ENCODE results near the gene CDH20. TPM values are rescaled to one million over a fixed set of nuclear protein-coding genes. Genes with fewer than 3 reads are reported as not detected.
A peak's percentile ranks its signal among the peaks of the same experiment; 100 is the strongest.

Gene CDH20
- total RNA-seq, 4 donors from 2014 or later, result 5.9 TPM; not detected in 3

DNA sequence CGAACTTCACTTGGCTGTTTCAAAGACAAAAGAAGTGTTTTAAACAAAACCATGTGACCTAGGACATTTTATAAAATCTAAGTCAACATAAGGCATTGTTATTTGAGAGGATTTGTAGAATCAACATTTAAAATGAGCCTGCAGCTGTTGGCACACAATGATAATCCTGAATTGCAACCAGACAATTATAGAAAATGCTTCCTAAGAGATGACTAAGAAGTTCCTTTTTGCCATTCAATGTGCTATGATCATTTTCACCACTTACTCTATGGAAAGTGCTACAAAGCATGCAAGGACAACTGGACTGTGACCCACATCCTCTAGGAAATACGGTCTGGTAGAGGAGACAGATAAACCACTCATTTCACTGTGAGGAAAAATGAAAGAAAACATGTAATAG, 246.4 kb downstream of the CDH20 start:
- Histone ChIP-seq H3K9me3 (no peaks in the 10 kb centered on the region), H3K36me3 (no peaks in the 10 kb centered on the region), H3K27ac (no peak overlapping the region), H3K27me3 (no peaks in the 10 kb centered on the region), H3K4me3 (no peak overlapping the region), H3K4me1 (no peaks in the 10 kb centered on the region)
- intact Hi-C loops (cut with DNase I; ENCODE audit: low total_unique reads), result no loop called here
- no peak for DNase-seq
- TF ChIP-seq, protein P1, sequence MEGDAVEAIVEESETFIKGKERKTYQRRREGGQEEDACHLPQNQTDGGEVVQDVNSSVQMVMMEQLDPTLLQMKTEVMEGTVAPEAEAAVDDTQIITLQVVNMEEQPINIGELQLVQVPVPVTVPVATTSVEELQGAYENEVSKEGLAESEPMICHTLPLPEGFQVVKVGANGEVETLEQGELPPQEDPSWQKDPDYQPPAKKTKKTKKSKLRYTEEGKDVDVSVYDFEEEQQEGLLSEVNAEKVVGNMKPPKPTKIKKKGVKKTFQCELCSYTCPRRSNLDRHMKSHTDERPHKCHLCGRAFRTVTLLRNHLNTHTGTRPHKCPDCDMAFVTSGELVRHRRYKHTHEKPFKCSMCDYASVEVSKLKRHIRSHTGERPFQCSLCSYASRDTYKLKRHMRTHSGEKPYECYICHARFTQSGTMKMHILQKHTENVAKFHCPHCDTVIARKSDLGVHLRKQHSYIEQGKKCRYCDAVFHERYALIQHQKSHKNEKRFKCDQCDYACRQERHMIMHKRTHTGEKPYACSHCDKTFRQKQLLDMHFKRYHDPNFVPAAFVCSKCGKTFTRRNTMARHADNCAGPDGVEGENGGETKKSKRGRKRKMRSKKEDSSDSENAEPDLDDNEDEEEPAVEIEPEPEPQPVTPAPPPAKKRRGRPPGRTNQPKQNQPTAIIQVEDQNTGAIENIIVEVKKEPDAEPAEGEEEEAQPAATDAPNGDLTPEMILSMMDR (IDR thresholded peaks at IDR 0.05), result no peak
- no peak for TF ChIP-seq POLR2A (IDR thresholded peaks at IDR 0.05)

DNA sequence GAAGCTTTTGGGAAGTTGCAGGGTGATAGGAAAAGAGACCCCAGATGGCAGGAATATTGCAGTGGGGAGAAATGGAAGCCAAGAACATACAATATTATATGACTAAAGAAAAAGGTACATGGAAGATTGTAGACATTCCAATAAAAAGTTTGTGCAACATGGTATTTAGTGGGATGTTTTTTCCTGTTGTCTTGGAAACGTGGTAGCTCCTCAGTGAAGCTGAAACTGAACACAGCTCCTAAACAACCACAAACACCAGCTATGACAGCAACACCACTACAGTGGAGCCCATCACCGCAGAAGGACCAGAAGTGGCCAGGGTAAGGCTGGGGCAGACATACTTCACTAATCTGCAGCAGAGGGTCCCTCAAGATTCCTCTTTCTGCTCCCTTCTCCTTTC, 246.8 kb downstream of the CDH20 start:
- no peak for DNase-seq
- intact Hi-C loops (cut with DNase I; ENCODE audit: low total_unique reads), result no loop called here
- Histone ChIP-seq H3K9me3 (no peaks in the 10 kb centered on the region), H3K36me3 (no peaks in the 10 kb centered on the region), H3K27ac (no peak overlapping the region), H3K4me3 (no peak overlapping the region), H3K4me1 (no peaks in the 10 kb centered on the region), H3K27me3 (no peaks in the 10 kb centered on the region)
- TF ChIP-seq, protein P1 (IDR thresholded peaks at IDR 0.05), result no peak
- no peak for TF ChIP-seq POLR2A (IDR thresholded peaks at IDR 0.05)

DNA sequence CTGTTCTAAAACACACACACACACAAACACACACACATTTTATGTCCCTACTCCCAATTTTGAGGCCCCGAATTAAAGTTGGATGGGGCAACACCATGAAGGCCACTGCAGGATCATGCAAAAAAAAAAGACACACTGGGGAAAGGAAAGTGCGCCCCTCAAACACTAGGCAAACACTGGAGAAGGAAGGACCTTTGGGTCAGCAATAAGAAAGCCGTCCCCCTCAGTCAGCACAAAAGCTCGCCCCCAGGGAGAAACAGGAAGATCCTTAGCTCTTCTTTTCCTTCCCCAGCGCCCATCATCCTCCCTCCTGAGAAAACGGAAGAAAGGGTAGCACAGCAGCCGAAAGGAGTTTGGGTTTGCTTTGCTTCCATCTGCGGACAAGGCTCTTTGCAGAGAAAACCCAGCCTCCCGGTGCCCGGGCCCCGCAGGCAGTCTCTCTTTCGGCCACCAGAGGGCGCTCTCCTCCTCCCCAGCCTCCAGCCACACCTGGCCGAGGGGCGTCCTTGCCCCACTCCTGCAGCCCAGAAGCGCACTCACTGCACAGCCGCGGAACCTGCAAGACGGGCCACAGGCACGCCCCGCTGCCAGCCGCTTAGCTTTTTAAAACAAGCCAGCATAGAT, 248.5 kb downstream of the CDH20 start:
- intact Hi-C loops (cut with DNase I; ENCODE audit: low total_unique reads), result no loop called here
- TF ChIP-seq POLR2A (IDR thresholded peaks at IDR 0.05), result no peak
- TF ChIP-seq, protein P1 (IDR thresholded peaks at IDR 0.05), result peak; percentile 93 to 99 (median 96)
- Histone ChIP-seq H3K27me3 (no peaks in the 10 kb centered on the region), H3K36me3 (no peaks in the 10 kb centered on the region), H3K4me3 (peak overlapping the region; percentile 20 to 33), H3K9me3 (no peaks in the 10 kb centered on the region), H3K4me1 (no peaks in the 10 kb centered on the region), H3K27ac (peak overlapping the region; percentile 69 to 86)
- DNase-seq, result peak; percentile 78 to 86

DNA sequence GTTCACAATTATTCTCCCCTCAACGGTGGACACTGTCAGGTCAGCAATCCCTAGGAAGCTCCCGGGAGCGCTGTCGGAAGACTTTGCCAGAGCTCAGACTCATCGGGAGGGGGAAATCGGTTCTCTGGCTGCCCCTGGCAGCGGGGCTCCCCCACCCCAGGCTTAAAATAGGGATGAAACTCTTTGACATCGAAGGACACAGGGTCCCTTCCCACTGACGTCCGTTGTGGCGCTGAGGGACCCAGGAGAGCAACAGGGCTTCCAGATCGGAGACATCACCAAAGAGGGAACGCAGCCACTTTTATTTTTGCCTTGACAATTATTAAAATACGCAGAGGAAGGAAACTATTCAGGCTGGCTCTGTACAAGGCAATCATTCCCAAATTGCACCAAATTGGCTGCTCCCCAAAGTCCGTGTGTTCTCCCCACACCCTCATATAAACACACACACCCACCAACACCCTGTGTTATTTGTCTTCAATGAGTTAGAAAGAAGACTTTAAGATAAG, 249.0 kb downstream of the CDH20 start:
- Histone ChIP-seq H3K9me3 (no peaks in the 10 kb centered on the region), H3K4me1 (no peaks in the 10 kb centered on the region), H3K4me3 (peak overlapping the region; percentile 20 to 33), H3K27ac (peak overlapping the region; percentile 69 to 86), H3K36me3 (no peaks in the 10 kb centered on the region), H3K27me3 (no peaks in the 10 kb centered on the region)
- TF ChIP-seq, protein P1 (IDR thresholded peaks at IDR 0.05), result peak in 1 of 4 experiments; percentile 32
- no peak for TF ChIP-seq POLR2A (IDR thresholded peaks at IDR 0.05)
- intact Hi-C loops (cut with DNase I; ENCODE audit: low total_unique reads), result no loop called here
- no peak for DNase-seq

DNA sequence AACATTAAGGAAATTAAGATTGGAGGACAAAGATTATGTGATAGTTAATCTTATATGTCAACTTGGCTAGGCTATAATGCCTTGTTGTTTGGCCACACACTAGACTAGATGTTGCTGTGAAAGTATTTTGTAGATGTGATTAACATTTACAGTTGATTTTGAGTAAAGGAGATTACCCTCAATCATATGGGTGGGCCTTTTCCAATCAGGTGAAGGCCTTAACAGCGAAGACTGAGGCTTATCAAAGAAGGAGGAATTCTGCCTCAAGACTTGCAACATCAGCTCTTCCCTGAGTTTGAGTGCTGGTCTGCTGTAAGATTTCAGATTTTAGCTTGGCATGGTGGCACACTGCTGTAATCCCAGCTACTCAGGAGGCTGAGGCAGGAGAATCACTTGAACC, 250.3 kb downstream of the CDH20 start:
- intact Hi-C loops (cut with DNase I; ENCODE audit: low total_unique reads), result no loop called here
- Histone ChIP-seq H3K27me3 (no peaks in the 10 kb centered on the region), H3K4me3 (no peak overlapping the region), H3K9me3 (no peaks in the 10 kb centered on the region), H3K4me1 (no peaks in the 10 kb centered on the region), H3K36me3 (no peaks in the 10 kb centered on the region), H3K27ac (no peak overlapping the region)
- TF ChIP-seq POLR2A (IDR thresholded peaks at IDR 0.05), result no peak
- TF ChIP-seq, protein P1 (IDR thresholded peaks at IDR 0.05), result no peak
- no peak for DNase-seq

Measured in uterus (tissue), 4 donors.